ENCODE results near the gene ZNF581. TPM values are rescaled to one million over a fixed set of nuclear protein-coding genes. Genes with fewer than 3 reads are reported as not detected.

Gene ZNF581
- total RNA-seq, 1 experiment from 2014 or later, result 37.5 TPM

DNA sequence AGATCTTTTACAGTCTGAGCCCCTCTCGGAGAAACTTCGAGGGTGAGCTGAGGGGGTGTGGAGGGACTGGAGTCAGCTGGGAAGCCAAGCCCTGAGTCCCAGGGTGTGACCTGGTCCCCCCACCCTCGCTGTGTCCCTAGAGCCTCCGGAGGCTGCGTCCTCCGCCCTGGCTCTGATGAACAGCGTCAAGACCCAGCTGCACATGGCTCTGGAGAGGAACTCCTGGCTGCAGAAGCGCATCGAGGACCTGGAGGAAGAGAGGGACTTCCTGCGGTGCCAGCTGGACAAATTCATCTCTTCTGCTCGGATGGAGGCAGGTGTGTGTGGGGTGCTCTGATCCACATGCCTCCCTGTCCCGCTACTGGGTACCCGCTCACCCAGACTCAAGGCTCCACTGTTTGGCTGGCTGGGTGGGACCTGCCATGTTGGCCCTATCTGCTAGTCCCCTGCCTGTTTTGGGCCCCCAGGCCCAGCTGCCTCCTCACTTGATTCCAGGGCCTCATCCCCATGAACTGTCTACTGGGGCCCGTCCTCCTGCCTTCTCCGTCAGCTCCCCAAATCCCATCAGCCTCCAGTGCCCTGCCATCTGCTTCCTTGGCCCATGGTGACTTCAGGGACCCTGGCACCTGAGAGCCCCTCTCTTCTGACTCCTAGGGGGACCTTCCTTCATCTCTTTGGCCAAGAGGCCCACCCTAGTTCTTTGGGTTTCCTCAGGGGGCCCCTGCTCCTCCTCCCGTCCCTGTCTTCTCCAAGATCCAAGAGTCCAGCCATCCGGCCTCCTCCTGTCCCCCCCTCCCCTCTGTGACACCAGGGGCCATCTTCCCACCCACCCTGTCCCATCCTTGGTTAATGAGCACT lies 6.0 kb downstream of the ZNF581 start:
- H3K4me1 ChIP-seq (ENCODE audit: insufficient read depth, low read length), result peaks cover 26% of the 10 kb centered on the region
- H3K4me2 ChIP-seq (ENCODE audit: low read length), result peak overlapping the region; percentile 98; the same call in 1 of the 2 replicates
- DNase-seq, result no peak
- no peak for ATAC-seq
- no peak overlapping the region for H3K4me3 ChIP-seq (ENCODE audit: low read length)
- peaks cover 13% of the 10 kb centered on the region for H3K36me3 ChIP-seq (ENCODE audit: low read depth, low read length)
- no peak overlapping the region for H3K27ac ChIP-seq (ENCODE audit: low read length)
- H4K20me1 ChIP-seq (ENCODE audit: low read length), result 0 out of 2 replicates have a peak, but pooled peaks cover 4% of the 10 kb centered on the region
- H3K9me3 ChIP-seq (ENCODE audit: low read length), result no peaks in the 10 kb centered on the region
- ChIA-PET CTCF (no interaction called here), POLR2A (ENCODE audit: unreplicated experiment) (no interaction called here)
- BruUV-seq (replicated peaks), result no TSS peak
- H2AFZ ChIP-seq (ENCODE audit: low read length), result no peak overlapping the region
- TF ChIP-seq, protein P1, sequence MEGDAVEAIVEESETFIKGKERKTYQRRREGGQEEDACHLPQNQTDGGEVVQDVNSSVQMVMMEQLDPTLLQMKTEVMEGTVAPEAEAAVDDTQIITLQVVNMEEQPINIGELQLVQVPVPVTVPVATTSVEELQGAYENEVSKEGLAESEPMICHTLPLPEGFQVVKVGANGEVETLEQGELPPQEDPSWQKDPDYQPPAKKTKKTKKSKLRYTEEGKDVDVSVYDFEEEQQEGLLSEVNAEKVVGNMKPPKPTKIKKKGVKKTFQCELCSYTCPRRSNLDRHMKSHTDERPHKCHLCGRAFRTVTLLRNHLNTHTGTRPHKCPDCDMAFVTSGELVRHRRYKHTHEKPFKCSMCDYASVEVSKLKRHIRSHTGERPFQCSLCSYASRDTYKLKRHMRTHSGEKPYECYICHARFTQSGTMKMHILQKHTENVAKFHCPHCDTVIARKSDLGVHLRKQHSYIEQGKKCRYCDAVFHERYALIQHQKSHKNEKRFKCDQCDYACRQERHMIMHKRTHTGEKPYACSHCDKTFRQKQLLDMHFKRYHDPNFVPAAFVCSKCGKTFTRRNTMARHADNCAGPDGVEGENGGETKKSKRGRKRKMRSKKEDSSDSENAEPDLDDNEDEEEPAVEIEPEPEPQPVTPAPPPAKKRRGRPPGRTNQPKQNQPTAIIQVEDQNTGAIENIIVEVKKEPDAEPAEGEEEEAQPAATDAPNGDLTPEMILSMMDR (conservative IDR thresholded peaks at IDR 0.05; ENCODE audit: low read depth, low read length), result no peak
- TF ChIP-seq EZH2 (IDR thresholded peaks at IDR 0.05; ENCODE audit: low read length, unreplicated experiment) (no peak), EZH2phosphoT487 (IDR thresholded peaks at IDR 0.05; ENCODE audit: borderline replicate concordance, low read length) (no peak)
- H3K9ac ChIP-seq (ENCODE audit: low read length), result no peak overlapping the region
- no peaks in the 10 kb centered on the region for H3K9me2 ChIP-seq (replicated peaks; ENCODE audit: low read length)
- peaks cover 5% of the 10 kb centered on the region for H3F3A ChIP-seq (ENCODE audit: low read length, unreplicated experiment)
- H3K27me3 ChIP-seq (ENCODE audit: low read length), result no peaks in the 10 kb centered on the region
- H3K79me2 ChIP-seq (ENCODE audit: low read length), result peaks cover 25% of the 10 kb centered on the region
- intact Hi-C loops (cut with micrococcal nuclease), result no loop called here

DNA sequence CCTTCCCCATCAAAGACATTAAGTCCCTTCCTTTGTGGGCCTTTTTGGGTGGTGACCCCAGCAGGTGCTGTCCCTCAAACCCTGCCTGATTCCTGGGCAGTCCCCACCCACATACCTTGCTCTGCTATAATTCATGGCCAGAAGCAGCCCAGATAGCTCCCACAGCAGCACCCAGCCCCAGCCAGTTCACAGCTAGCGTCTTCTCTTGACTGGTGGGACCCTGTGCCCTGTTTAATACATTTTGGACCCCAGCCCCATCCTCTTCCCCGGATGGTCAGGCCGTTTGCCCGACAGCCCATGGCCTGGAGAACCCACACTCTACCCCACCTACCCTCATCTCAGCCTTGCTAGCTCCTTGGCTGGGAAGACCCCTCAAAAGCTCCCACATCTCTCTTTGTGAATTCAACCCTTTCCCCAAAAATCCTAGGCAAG lies 6.7 kb downstream of the ZNF581 start:
- no peak overlapping the region for H2AFZ ChIP-seq (ENCODE audit: low read length)
- peaks cover 21% of the 10 kb centered on the region for H3K79me2 ChIP-seq (ENCODE audit: low read length)
- 0 out of 2 replicates have a peak, but pooled peaks cover 4% of the 10 kb centered on the region for H4K20me1 ChIP-seq (ENCODE audit: low read length)
- ATAC-seq, result no peak
- H3K27me3 ChIP-seq (ENCODE audit: low read length), result no peaks in the 10 kb centered on the region
- no peak overlapping the region for H3K9ac ChIP-seq (ENCODE audit: low read length)
- H3K9me3 ChIP-seq (ENCODE audit: low read length), result no peaks in the 10 kb centered on the region
- no peak overlapping the region for H3K27ac ChIP-seq (ENCODE audit: low read length)
- BruUV-seq (replicated peaks), result no TSS peak
- H3F3A ChIP-seq (ENCODE audit: low read length, unreplicated experiment), result peaks cover 5% of the 10 kb centered on the region
- peaks cover 19% of the 10 kb centered on the region for H3K4me1 ChIP-seq (ENCODE audit: insufficient read depth, low read length)
- H3K4me3 ChIP-seq (ENCODE audit: low read length), result no peak overlapping the region
- no peak for DNase-seq
- ChIA-PET CTCF (no interaction called here), POLR2A (ENCODE audit: unreplicated experiment) (no interaction called here)
- TF ChIP-seq EZH2 (IDR thresholded peaks at IDR 0.05; ENCODE audit: low read length, unreplicated experiment), result no peak
- TF ChIP-seq, protein P1 (conservative IDR thresholded peaks at IDR 0.05; ENCODE audit: low read depth, low read length), result no peak
- no peak for TF ChIP-seq EZH2phosphoT487 (IDR thresholded peaks at IDR 0.05; ENCODE audit: borderline replicate concordance, low read length)
- H3K9me2 ChIP-seq (replicated peaks; ENCODE audit: low read length), result no peaks in the 10 kb centered on the region
- H3K4me2 ChIP-seq (ENCODE audit: low read length), result no peak overlapping the region
- intact Hi-C loops (cut with micrococcal nuclease), result no loop called here
- peaks cover 6% of the 10 kb centered on the region for H3K36me3 ChIP-seq (ENCODE audit: low read depth, low read length)
